H9 (cell line): Measurements from ENCODE around the gene SPCS3. TPM values are rescaled to one million over a fixed set of nuclear protein-coding genes. Genes with fewer than 3 reads are reported as not detected.

Source experiments
- DNase-seq: peaks from one replicate; pipeline ENCODE4 v3.0.0-alpha.2; 2017
- H2AFZ ChIP-seq: one replicate; pipeline ENCODE4 v1.6.1; 2013; ENCODE audit warnings: mild to moderate bottlenecking, low read length, control low read depth, moderate library complexity
- H2AK5ac ChIP-seq: 2 replicates; pipeline ENCODE4 v1.6.1; 2013; ENCODE audit warnings: low read length, control low read depth, mixed read lengths; ENCODE audit not compliant: insufficient read length
- H2BK120ac ChIP-seq: one replicate; pipeline ENCODE4 v1.6.1; 2013; ENCODE audit warnings: low read depth, mild to moderate bottlenecking, low read length, control low read depth, inconsistent platforms; ENCODE audit not compliant: poor library complexity, severe bottlenecking
- H2BK12ac ChIP-seq: 2 replicates; pipeline ENCODE4 v1.6.1; 2013; ENCODE audit warnings: low read length, control low read depth, mixed read lengths, low read depth; ENCODE audit not compliant: insufficient read length
- H2BK15ac ChIP-seq: 2 replicates; pipeline ENCODE4 v1.6.1; 2013; ENCODE audit warnings: low read depth, low read length, control low read depth
- H2BK20ac ChIP-seq: one replicate; pipeline ENCODE4 v1.6.1; 2013; ENCODE audit warnings: low read depth, mild to moderate bottlenecking, low read length, control low read depth, inconsistent platforms; ENCODE audit not compliant: poor library complexity, severe bottlenecking
- H2BK5ac ChIP-seq: 2 replicates; pipeline ENCODE4 v1.6.1; 2013; ENCODE audit warnings: low read length, control low read depth, mixed read lengths; ENCODE audit not compliant: insufficient read length
- H3K14ac ChIP-seq: 2 replicates; pipeline ENCODE4 v1.6.1; 2013; ENCODE audit warnings: low read length, control low read depth; ENCODE audit not compliant: insufficient read depth
- H3K18ac ChIP-seq: 2 replicates; pipeline ENCODE4 v1.6.1; 2013; ENCODE audit warnings: low read depth, mild to moderate bottlenecking, mixed read lengths, low read length, control low read depth; ENCODE audit not compliant: insufficient read length
- H3K23ac ChIP-seq: 2 replicates; pipeline ENCODE4 v1.6.1; 2013; ENCODE audit warnings: low read length, control low read depth, mixed read lengths, low read depth; ENCODE audit not compliant: insufficient read length
- H3K23me2 ChIP-seq: 2 replicates; pipeline ENCODE4 v1.6.1; 2013; ENCODE audit warnings: low read depth, mild to moderate bottlenecking, mixed read lengths, low read length, control low read depth; ENCODE audit not compliant: insufficient read length, poor library complexity, severe bottlenecking
- H3K27ac ChIP-seq: 2 replicates; pipeline ENCODE4 v1.5.1; 2013; ENCODE audit warnings: low read length, control low read depth, mixed read lengths, low read depth; ENCODE audit not compliant: insufficient read length
- H3K27me3 ChIP-seq: 2 replicates; pipeline ENCODE4 v1.6.1; 2013; ENCODE audit warnings: low read length, control low read depth, inconsistent platforms; ENCODE audit not compliant: insufficient read depth
- H3K4ac ChIP-seq: 2 replicates; pipeline ENCODE4 v1.6.1; 2013; ENCODE audit warnings: low read depth, mild to moderate bottlenecking, control low read depth, inconsistent platforms, low read length, moderate library complexity
- H3K4me1 ChIP-seq: 2 replicates; pipeline ENCODE4 v1.6.1; 2013; ENCODE audit warnings: low read length, control low read depth, inconsistent platforms; ENCODE audit not compliant: insufficient read depth
- H3K4me2 ChIP-seq: 2 replicates; pipeline ENCODE4 v1.6.1; 2013; ENCODE audit warnings: low read length, control low read depth, mixed read lengths; ENCODE audit not compliant: insufficient read length, insufficient read depth
- H3K56ac ChIP-seq: 2 replicates; pipeline ENCODE4 v1.6.1; 2013; ENCODE audit warnings: low read depth, mild to moderate bottlenecking, mixed read lengths, low read length, control low read depth; ENCODE audit not compliant: insufficient read length
- H3K79me1 ChIP-seq: 2 replicates; pipeline ENCODE4 v1.6.1; 2013; ENCODE audit warnings: low read depth, mild to moderate bottlenecking, moderate library complexity, low read length, control low read depth, inconsistent platforms; ENCODE audit not compliant: insufficient read depth, poor library complexity, severe bottlenecking
- H3K79me2 ChIP-seq: 2 replicates; pipeline ENCODE4 v1.6.1; 2013; ENCODE audit warnings: low read length, control low read depth, inconsistent platforms; ENCODE audit not compliant: insufficient read depth
- H3K9ac ChIP-seq: 2 replicates; pipeline ENCODE4 v1.6.1; 2013; ENCODE audit warnings: low read length, control low read depth, mixed read lengths; ENCODE audit not compliant: insufficient read length; ENCODE audit errors: extremely low read depth
- H3K9me3 ChIP-seq: one replicate; pipeline ENCODE4 v1.6.1; 2013; ENCODE audit warnings: low read depth, low read length, inconsistent platforms; ENCODE audit not compliant: control insufficient read depth
- H3T11ph ChIP-seq: one replicate; pipeline ENCODE4 v1.6.1; 2013; ENCODE audit warnings: mild to moderate bottlenecking, low read length, control low read depth, inconsistent platforms
- H4K20me1 ChIP-seq: one replicate; pipeline ENCODE4 v1.6.1; 2013; ENCODE audit not compliant: control insufficient read depth, insufficient read length, insufficient read depth
- H4K5ac ChIP-seq: 2 replicates; pipeline ENCODE4 v1.6.1; 2013; ENCODE audit warnings: low read depth, mild to moderate bottlenecking, mixed read lengths, low read length, control low read depth; ENCODE audit not compliant: insufficient read length
- H4K8ac ChIP-seq: replicated peaks from 2 replicates; pipeline ENCODE4 v1.6.1; 2013; ENCODE audit warnings: low read length, control low read depth, mixed read lengths, low read depth; ENCODE audit not compliant: insufficient read length
- H4K91ac ChIP-seq: 2 replicates; pipeline ENCODE4 v1.6.1; 2013; ENCODE audit warnings: low read depth, mild to moderate bottlenecking, moderate library complexity, mixed read lengths, low read length, control low read depth; ENCODE audit not compliant: insufficient read length
- H3K27ac Mint-ChIP-seq, 3 experiments: 2 replicates in 2 of 3; 3 replicates in 1 of 3; pipeline ENCODE4 v1.8.0; 2020 to 2021; ENCODE audit warnings: mixed read lengths in 3 of 3, mild to moderate bottlenecking in 1 of 3, moderate library complexity in 1 of 3
- H3K27me3 Mint-ChIP-seq: 2 replicates; pipeline ENCODE4 v1.8.0; 2021; ENCODE audit warnings: low read depth, mild to moderate bottlenecking, moderate library complexity, mixed read lengths
- H3K36me3 Mint-ChIP-seq, 3 experiments: 2 replicates in 2 of 3; 3 replicates in 1 of 3; pipeline ENCODE4 v1.8.0; 2020 to 2021; ENCODE audit warnings: low read depth in 3 of 3, mixed read lengths in 3 of 3; ENCODE audit not compliant: insufficient read depth in 1 of 3
- H3K4me1 Mint-ChIP-seq, 2 experiments: 2 replicates each; pipeline ENCODE4 v1.8.0; 2020; ENCODE audit warnings: mixed read lengths in 2 of 2
- H3K4me3 Mint-ChIP-seq, 2 experiments: 2 replicates in 1 of 2; 3 replicates in 1 of 2; pipeline ENCODE4 v1.8.0; 2020 to 2021; ENCODE audit warnings: mild to moderate bottlenecking in 2 of 2, mixed read lengths in 2 of 2, moderate library complexity in 1 of 2
- H3K9me3 Mint-ChIP-seq, 2 experiments: 2 replicates in 1 of 2; 3 replicates in 1 of 2; pipeline ENCODE4 v1.8.0; 2020; ENCODE audit warnings: mild to moderate bottlenecking in 2 of 2, mixed read lengths in 2 of 2, moderate library complexity in 1 of 2
- WGBS: extraction: QIAGEN DNeasy Blood & Tissue Kit; methylation state at CpG from one replicate; pipeline ENCODE4 v1.1.7; 2013; ENCODE audit warnings: missing lambda C conversion rate, low lambda C conversion rate, mixed read lengths; ENCODE audit not compliant: insufficient read length; ENCODE audit errors: extremely low coverage; 5-methylcytosine and 5-hydroxymethylcytosine counted together
- total RNA-seq: library from RNA; stranded (reverse); gene quantifications from 2 replicates; pipeline ENCODE4 v1.2.1, GENCODE V29; 2021
- TF ChIP-seq, protein P1 (sequence below): fragments of 200-600 bp; sonication (generic); conservative IDR thresholded peaks from 3 replicates; pipeline ENCODE4 v1.8.0; 2021; ENCODE audit warnings: antibody characterized with exemption, mild to moderate bottlenecking

The SPCS3 gene
- total RNA-seq, 1 experiment from 2014 or later: 113 TPM

DNA sequence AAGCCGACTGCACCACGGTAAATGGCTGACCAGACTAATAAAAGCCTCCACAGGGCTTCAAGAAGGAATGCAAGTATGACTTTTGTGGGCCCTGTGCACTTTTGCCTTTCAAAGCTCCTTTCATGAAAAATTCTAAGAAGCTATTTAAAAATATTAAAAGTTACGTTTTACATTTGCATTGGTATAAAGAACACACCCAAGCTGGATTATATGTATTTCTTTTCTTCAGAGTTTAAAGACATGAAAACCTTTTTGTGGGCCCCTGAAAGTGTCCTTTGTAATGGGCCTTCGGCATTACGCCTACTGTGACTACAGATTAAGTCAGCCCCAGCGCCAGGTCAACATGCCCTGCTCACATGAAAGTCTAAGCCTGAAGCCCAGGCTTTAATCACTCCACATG, 30.2 kb upstream of the SPCS3 start:
- H3T11ph ChIP-seq: no peak overlapping the region
- H3K18ac ChIP-seq: no peak overlapping the region
- no peak overlapping the region for H2BK20ac ChIP-seq
- no peak overlapping the region for H2BK15ac ChIP-seq
- H2AFZ ChIP-seq: no peak overlapping the region
- TF ChIP-seq, protein P1, sequence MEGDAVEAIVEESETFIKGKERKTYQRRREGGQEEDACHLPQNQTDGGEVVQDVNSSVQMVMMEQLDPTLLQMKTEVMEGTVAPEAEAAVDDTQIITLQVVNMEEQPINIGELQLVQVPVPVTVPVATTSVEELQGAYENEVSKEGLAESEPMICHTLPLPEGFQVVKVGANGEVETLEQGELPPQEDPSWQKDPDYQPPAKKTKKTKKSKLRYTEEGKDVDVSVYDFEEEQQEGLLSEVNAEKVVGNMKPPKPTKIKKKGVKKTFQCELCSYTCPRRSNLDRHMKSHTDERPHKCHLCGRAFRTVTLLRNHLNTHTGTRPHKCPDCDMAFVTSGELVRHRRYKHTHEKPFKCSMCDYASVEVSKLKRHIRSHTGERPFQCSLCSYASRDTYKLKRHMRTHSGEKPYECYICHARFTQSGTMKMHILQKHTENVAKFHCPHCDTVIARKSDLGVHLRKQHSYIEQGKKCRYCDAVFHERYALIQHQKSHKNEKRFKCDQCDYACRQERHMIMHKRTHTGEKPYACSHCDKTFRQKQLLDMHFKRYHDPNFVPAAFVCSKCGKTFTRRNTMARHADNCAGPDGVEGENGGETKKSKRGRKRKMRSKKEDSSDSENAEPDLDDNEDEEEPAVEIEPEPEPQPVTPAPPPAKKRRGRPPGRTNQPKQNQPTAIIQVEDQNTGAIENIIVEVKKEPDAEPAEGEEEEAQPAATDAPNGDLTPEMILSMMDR: no peak
- no peak overlapping the region for H3K9ac ChIP-seq
- no peak overlapping the region for H2BK12ac ChIP-seq
- no peak overlapping the region for H3K4me3 Mint-ChIP-seq
- no peaks in the 10 kb centered on the region for H4K20me1 ChIP-seq
- no peak for DNase-seq
- no peak overlapping the region for H2AK5ac ChIP-seq
- no peak overlapping the region for H4K8ac ChIP-seq
- H3K27ac Mint-ChIP-seq: no peak overlapping the region
- no peak overlapping the region for H4K91ac ChIP-seq
- H3K4me1 ChIP-seq: peaks cover 3% of the 10 kb centered on the region; the same call in 1 of the 2 replicates
- no peaks in the 10 kb centered on the region for H3K9me3 ChIP-seq
- H3K36me3 Mint-ChIP-seq: no peaks in the 10 kb centered on the region
- no peak overlapping the region for H2BK5ac ChIP-seq
- H3K79me1 ChIP-seq: no peaks in the 10 kb centered on the region
- H3K23ac ChIP-seq: no peak overlapping the region
- no peaks in the 10 kb centered on the region for H3K23me2 ChIP-seq
- no peak overlapping the region for H2BK120ac ChIP-seq
- no peak overlapping the region for H3K4me2 ChIP-seq
- no peak overlapping the region for H4K5ac ChIP-seq
- H3K27ac ChIP-seq: no peak overlapping the region
- peaks cover 23 to 24% of the 10 kb centered on the region in 2 experiments for H3K4me1 Mint-ChIP-seq
- H3K79me2 ChIP-seq: no peaks in the 10 kb centered on the region
- no peak overlapping the region for H3K4ac ChIP-seq
- WGBS: no CpG with 5 or more reads among the region's 6 CpGs
- H3K27me3 ChIP-seq: no peaks in the 10 kb centered on the region
- H3K27me3 Mint-ChIP-seq: no peaks in the 10 kb centered on the region
- no peaks in the 10 kb centered on the region for H3K9me3 Mint-ChIP-seq
- no peak overlapping the region for H3K56ac ChIP-seq
- no peak overlapping the region for H3K14ac ChIP-seq
